Measurements from ENCODE around the gene NCOA3. TPM values are rescaled to one million over a fixed set of nuclear protein-coding genes. Genes with fewer than 3 reads are reported as not detected.

The NCOA3 gene
- total and polyA plus RNA-seq, 10 of the 15 experiments (the other 5 are each of a cell fraction or from before 2014, with no cell fraction given), result 16.9 to 96.2 (median 73.6) TPM

GRCh38 chr20:47667531-47668312 is 166.0 kb downstream of the NCOA3 start:
- Histone ChIP-seq H3K27ac (ENCODE audit: control insufficient read depth, insufficient read depth) (no peak overlapping the region), H3K27me3 (replicated peaks in 1 of 2; ENCODE audit: control insufficient read depth in 2 of 2, insufficient read depth in 2 of 2, low read length in 1 of 2) (no peaks in the 10 kb centered on the region), H3K9ac (ENCODE audit: control insufficient read depth, insufficient read depth, low read length) (no peak overlapping the region), H3K79me2 (ENCODE audit: control insufficient read depth, insufficient read depth, low read length) (no peaks in the 10 kb centered on the region), H3K4me3 (no peak overlapping the region), H3K4me1 (ENCODE audit: control insufficient read depth, insufficient read depth, low read length) (no peaks in the 10 kb centered on the region), H3K9me3 (replicated peaks; ENCODE audit: control insufficient read depth, insufficient read depth, low read length) (no peaks in the 10 kb centered on the region), H2AFZ (ENCODE audit: control insufficient read depth, low read depth, low read length) (no peak overlapping the region), H3K36me3 (ENCODE audit: control insufficient read depth in 2 of 2, insufficient read depth in 2 of 2, low read length in 1 of 2) (peaks cover 3 to 7% of the 10 kb centered on the region in 2 experiments; a peak in 2 of 4 replicates), H4K20me1 (ENCODE audit: control insufficient read depth, insufficient read depth) (no peaks in the 10 kb centered on the region), H3K4me2 (ENCODE audit: control insufficient read depth, insufficient read depth) (no peak overlapping the region)
- ChIA-PET SMC1A (ENCODE audit: uncharacterized antibody, unreplicated experiment) (interaction anchor here (0.6 kb wide), 1 partner anchor 55 kb away, joined by 3 read pairs; no protein-coding TSS in a partner anchor), CTCF (interaction anchor here (1.1 kb wide), 1 partner anchor 471 kb away, joined by 3 read pairs; no protein-coding TSS in a partner anchor), RAD21 (ENCODE audit: unreplicated experiment) (interaction anchor here (0.6 to 1.1 kb wide), 2 partner anchors 466 to 730 kb away, joined by 4 to 5 read pairs; no protein-coding TSS in a partner anchor), POLR2A (no interaction called here)
- intact Hi-C loops (cut with micrococcal nuclease; ENCODE audit: unreplicated experiment) (no loop called here), in situ Hi-C loops (cut with MboI) (no loop called here)
- TF ChIP-seq POU2F2 (IDR thresholded peaks at IDR 0.05; ENCODE audit: borderline replicate concordance, low read depth, low read length), result no peak
- no peak for TF ChIP-seq JUNB (IDR thresholded peaks at IDR 0.05)
- TF ChIP-seq POLR2A (IDR thresholded peaks at IDR 0.05; ENCODE audit: low read depth, low read length), result peak; percentile 28; the same call in 1 of the 2 replicates
- FAIRE-seq (no peak), ATAC-seq (no peak; the same call in 2 of the 3 replicates), DNase-seq (ENCODE audit: low read depth, low spot score) (no peak)
- WGBS (ENCODE audit: insufficient coverage, insufficient replicate concordance, low lambda C conversion rate, missing lambda C conversion rate), result 54% methylated on average over 19 of the region's 19 CpGs
- BruUV-seq (replicated peaks), result no TSS peak

DNA sequence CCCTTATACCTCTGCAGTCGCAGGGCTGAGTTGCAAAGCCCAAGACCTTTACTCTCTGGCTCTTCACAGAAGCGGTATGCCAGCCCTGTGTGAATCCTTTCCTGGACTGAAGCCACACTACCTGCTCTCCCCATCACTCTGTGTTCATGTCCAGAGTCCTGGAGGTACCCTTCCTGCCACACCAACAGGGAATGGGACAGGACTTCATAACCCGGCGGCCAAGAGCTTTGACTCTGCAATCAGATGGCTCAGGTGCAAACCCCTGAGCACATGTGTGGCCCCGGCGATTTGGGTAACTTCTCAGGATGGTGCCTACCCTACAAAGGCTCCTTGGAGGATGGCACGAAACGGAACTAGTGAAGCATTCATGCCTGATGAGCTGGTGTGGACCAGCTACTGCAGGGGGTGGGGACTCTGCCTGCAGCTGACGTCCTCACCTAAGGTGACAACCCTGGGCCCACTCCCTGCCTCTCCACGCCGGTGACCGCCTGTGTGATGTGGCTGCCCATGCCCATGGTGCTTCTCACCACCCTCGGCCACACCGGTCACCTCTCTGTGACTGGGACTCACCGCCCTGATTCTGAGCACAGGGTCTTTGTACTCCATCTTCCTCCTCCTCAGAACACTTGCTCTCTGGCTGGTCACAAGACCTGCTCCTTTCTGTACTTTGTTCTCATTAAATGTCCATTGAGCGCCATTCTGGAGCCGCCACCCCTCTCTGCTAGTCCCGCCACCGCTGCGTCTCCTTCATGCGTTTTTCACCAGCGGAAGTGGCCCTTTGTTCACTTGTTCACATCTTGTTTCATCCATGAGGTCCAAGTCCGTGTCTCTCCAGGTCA is 166.8 kb downstream of the NCOA3 start:
- CTCF ChIA-PET, result interaction anchor here (1.1 kb wide), 1 partner anchor 472 kb away, joined by 3 read pairs; no protein-coding TSS in a partner anchor
- H3K79me2 ChIP-seq (ENCODE audit: control insufficient read depth, insufficient read depth, low read length), result no peaks in the 10 kb centered on the region
- no peak overlapping the region for H3K9ac ChIP-seq (ENCODE audit: control insufficient read depth, insufficient read depth, low read length)
- H3K4me1 ChIP-seq (ENCODE audit: control insufficient read depth, insufficient read depth, low read length), result no peaks in the 10 kb centered on the region
- POLR2A ChIA-PET, result no interaction called here
- SMC1A ChIA-PET (ENCODE audit: uncharacterized antibody, unreplicated experiment), result no interaction called here
- H3K36me3 ChIP-seq (ENCODE audit: control insufficient read depth in 2 of 2, insufficient read depth in 2 of 2, low read length in 1 of 2), result peaks cover under 1 to 1% of the 10 kb centered on the region in 2 experiments; a peak in 1 of 4 replicates
- no peak for DNase-seq (ENCODE audit: low read depth, low spot score)
- H3K27me3 ChIP-seq (replicated peaks in 1 of 2; ENCODE audit: control insufficient read depth in 2 of 2, insufficient read depth in 2 of 2, low read length in 1 of 2), result no peaks in the 10 kb centered on the region
- no peak overlapping the region for H2AFZ ChIP-seq (ENCODE audit: control insufficient read depth, low read depth, low read length)
- in situ Hi-C loops (cut with MboI), result no loop called here
- peak; percentile 5; the same call in 2 of the 3 replicates for ATAC-seq
- no peak for TF ChIP-seq GATAD2B (conservative IDR thresholded peaks at IDR 0.05; ENCODE audit: low read depth)
- TF ChIP-seq POLR2AphosphoS5 (IDR thresholded peaks at IDR 0.05; ENCODE audit: low read length), result peak; percentile 45; the same call in 1 of the 2 replicates
- TF ChIP-seq CTCF (IDR thresholded peaks at IDR 0.05 in 2 of 3, conservative IDR thresholded peaks at IDR 0.05 in 1 of 3; ENCODE audit: control insufficient read depth in 2 of 3, extremely low read depth in 1 of 3, insufficient read depth in 1 of 3, low read depth in 3 of 3, low read length in 3 of 3), result no peak
- TF ChIP-seq POLR2A (IDR thresholded peaks at IDR 0.05; ENCODE audit: low read depth, low read length), result peak; percentile 5; the same call in 1 of the 2 replicates
- no peak for FAIRE-seq
- no peaks in the 10 kb centered on the region for H4K20me1 ChIP-seq (ENCODE audit: control insufficient read depth, insufficient read depth)
- intact Hi-C loops (cut with micrococcal nuclease; ENCODE audit: unreplicated experiment), result no loop called here
- H3K4me3 ChIP-seq, result no peak overlapping the region
- H3K4me2 ChIP-seq (ENCODE audit: control insufficient read depth, insufficient read depth), result no peak overlapping the region
- no TSS peak for BruUV-seq (replicated peaks)
- RAD21 ChIA-PET (ENCODE audit: unreplicated experiment), result interaction anchor here (0.6 to 1.1 kb wide), 2 partner anchors 467 to 729 kb away, joined by 4 to 5 read pairs; no protein-coding TSS in a partner anchor
- no peak overlapping the region for H3K27ac ChIP-seq (ENCODE audit: control insufficient read depth, insufficient read depth)
- 63% methylated on average over 22 of the region's 23 CpGs for WGBS (ENCODE audit: insufficient coverage, insufficient replicate concordance, low lambda C conversion rate, missing lambda C conversion rate)
- no peaks in the 10 kb centered on the region for H3K9me3 ChIP-seq (replicated peaks; ENCODE audit: control insufficient read depth, insufficient read depth, low read length)

All from GM12878 (cell line).